ENCODE data around the gene LDB3. TPM values are rescaled to one million over a fixed set of nuclear protein-coding genes. Genes with fewer than 3 reads are reported as not detected.

The LDB3 gene
- total RNA-seq, 1 experiment from 2014 or later = 0.04 TPM

DNA sequence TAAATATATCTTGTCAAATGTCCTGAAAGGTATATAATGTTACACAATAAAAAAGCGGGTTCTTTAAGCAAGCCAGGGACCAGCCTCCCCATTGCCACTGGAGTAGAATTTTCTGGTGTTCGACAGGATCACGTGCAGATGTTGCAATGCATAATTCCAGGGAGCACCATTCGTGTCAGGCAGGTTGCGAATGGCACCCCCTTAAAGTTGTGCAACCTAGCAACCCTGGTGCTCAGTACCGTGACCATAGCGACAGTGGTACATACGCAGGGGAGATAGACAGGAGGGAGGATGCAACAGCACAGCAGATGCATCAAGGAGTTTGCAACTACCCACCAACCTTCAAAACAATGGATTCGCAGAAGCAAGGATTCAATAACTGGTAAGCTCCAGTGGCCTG, 81.5 kb downstream of the LDB3 start:
- ChIA-PET POLR2A (ENCODE audit: unreplicated experiment) (no interaction called here), CTCF (interaction anchor here (0.6 kb wide), 1 partner anchor 151 kb away, joined by 6 read pairs; no protein-coding TSS in a partner anchor)
- BruUV-seq (replicated peaks) = no TSS peak

DNA sequence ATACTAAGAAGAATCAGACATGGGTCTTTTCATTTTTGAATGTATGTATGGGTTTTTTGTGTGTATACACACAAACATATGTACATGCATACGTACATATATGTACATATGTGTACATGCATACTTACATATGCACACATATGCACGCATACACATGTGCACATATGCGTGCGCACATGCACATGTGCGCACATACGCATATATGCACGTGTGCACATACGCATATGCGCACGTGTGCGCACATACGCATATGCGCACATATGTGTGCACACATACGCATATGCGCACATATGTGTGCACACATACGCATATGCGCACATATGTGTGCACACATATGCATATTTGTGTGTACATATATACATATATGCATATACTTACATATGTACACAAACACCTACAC, 83.2 kb downstream of the LDB3 start:
- ChIA-PET POLR2A (ENCODE audit: unreplicated experiment) (no interaction called here), CTCF (no interaction called here)

More for the DNA sequence above, 81.5 kb downstream of the LDB3 start:
- no peaks in the 10 kb centered on the region for H3F3A ChIP-seq (ENCODE audit: low read length, unreplicated experiment)
- H3K79me2 ChIP-seq (ENCODE audit: low read length) = peaks cover 9% of the 10 kb centered on the region
- no peaks in the 10 kb centered on the region for H3K27me3 ChIP-seq (ENCODE audit: low read length)
- no peaks in the 10 kb centered on the region for H3K36me3 ChIP-seq (ENCODE audit: low read depth, low read length)
- no peak overlapping the region for H2AFZ ChIP-seq (ENCODE audit: low read length)
- no peaks in the 10 kb centered on the region for H3K9me3 ChIP-seq (ENCODE audit: low read length)
- peaks cover 3% of the 10 kb centered on the region; the same call in 1 of the 2 replicates for H3K4me1 ChIP-seq (ENCODE audit: insufficient read depth, low read length)
- no peak overlapping the region for H3K9ac ChIP-seq (ENCODE audit: low read length)
- H3K4me3 ChIP-seq (ENCODE audit: low read length) = no peak overlapping the region
- no peaks in the 10 kb centered on the region for H4K20me1 ChIP-seq (ENCODE audit: low read length)
- no peak for TF ChIP-seq EZH2phosphoT487 (IDR thresholded peaks at IDR 0.05; ENCODE audit: borderline replicate concordance, low read length)
- TF ChIP-seq, protein P1, sequence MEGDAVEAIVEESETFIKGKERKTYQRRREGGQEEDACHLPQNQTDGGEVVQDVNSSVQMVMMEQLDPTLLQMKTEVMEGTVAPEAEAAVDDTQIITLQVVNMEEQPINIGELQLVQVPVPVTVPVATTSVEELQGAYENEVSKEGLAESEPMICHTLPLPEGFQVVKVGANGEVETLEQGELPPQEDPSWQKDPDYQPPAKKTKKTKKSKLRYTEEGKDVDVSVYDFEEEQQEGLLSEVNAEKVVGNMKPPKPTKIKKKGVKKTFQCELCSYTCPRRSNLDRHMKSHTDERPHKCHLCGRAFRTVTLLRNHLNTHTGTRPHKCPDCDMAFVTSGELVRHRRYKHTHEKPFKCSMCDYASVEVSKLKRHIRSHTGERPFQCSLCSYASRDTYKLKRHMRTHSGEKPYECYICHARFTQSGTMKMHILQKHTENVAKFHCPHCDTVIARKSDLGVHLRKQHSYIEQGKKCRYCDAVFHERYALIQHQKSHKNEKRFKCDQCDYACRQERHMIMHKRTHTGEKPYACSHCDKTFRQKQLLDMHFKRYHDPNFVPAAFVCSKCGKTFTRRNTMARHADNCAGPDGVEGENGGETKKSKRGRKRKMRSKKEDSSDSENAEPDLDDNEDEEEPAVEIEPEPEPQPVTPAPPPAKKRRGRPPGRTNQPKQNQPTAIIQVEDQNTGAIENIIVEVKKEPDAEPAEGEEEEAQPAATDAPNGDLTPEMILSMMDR (conservative IDR thresholded peaks at IDR 0.05; ENCODE audit: low read depth, low read length) = no peak
- TF ChIP-seq EZH2 (IDR thresholded peaks at IDR 0.05; ENCODE audit: low read length, unreplicated experiment) = no peak
- H3K9me2 ChIP-seq (replicated peaks; ENCODE audit: low read length) = no peaks in the 10 kb centered on the region
- H3K4me2 ChIP-seq (ENCODE audit: low read length) = no peak overlapping the region
- DNase-seq (no peak), ATAC-seq (no peak)
- intact Hi-C loops (cut with micrococcal nuclease) = no loop called here
- no peak overlapping the region for H3K27ac ChIP-seq (ENCODE audit: low read length)

DNA sequence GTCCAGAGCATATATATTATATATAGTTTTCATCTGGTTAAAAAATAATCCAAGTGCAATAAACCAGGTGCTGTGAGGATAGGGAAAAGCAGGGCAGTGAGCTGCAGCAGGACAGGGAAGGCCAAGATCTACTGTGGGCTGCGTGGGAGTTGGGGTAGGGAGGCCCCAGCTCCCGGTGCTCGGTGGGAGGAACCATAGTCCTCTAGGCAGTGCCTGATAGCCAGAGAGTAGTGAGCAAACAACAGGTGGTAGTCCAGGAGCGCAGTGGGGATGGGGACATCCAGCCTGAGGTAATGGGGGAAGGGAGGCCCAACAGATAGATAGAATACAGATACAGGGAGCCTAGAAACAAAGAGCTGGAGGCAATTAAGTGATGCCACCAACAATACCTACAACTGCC, 84.0 kb downstream of the LDB3 start:
- DNase-seq (no peak), ATAC-seq (no peak)
- Histone ChIP-seq H2AFZ (ENCODE audit: low read length) (no peak overlapping the region), H3K79me2 (ENCODE audit: low read length) (peaks cover 22% of the 10 kb centered on the region), H3F3A (ENCODE audit: low read length, unreplicated experiment) (no peaks in the 10 kb centered on the region), H3K27ac (ENCODE audit: low read length) (no peak overlapping the region), H3K9ac (ENCODE audit: low read length) (no peak overlapping the region), H4K20me1 (ENCODE audit: low read length) (no peaks in the 10 kb centered on the region), H3K9me3 (ENCODE audit: low read length) (no peaks in the 10 kb centered on the region), H3K9me2 (replicated peaks; ENCODE audit: low read length) (no peaks in the 10 kb centered on the region), H3K4me1 (ENCODE audit: insufficient read depth, low read length) (peaks cover 3% of the 10 kb centered on the region; the same call in 1 of the 2 replicates), H3K36me3 (ENCODE audit: low read depth, low read length) (no peaks in the 10 kb centered on the region), H3K4me3 (ENCODE audit: low read length) (no peak overlapping the region), H3K4me2 (ENCODE audit: low read length) (no peak overlapping the region), H3K27me3 (ENCODE audit: low read length) (no peaks in the 10 kb centered on the region)
- intact Hi-C loops (cut with micrococcal nuclease) = no loop called here
- ChIA-PET CTCF (no interaction called here), POLR2A (ENCODE audit: unreplicated experiment) (no interaction called here)
- no TSS peak for BruUV-seq (replicated peaks)
- TF ChIP-seq EZH2phosphoT487 (IDR thresholded peaks at IDR 0.05; ENCODE audit: borderline replicate concordance, low read length) (no peak), EZH2 (IDR thresholded peaks at IDR 0.05; ENCODE audit: low read length, unreplicated experiment) (no peak)
- TF ChIP-seq, protein P1 (conservative IDR thresholded peaks at IDR 0.05; ENCODE audit: low read depth, low read length) = no peak

More for the DNA sequence above, 83.2 kb downstream of the LDB3 start:
- H3K27ac ChIP-seq (ENCODE audit: low read length) = no peak overlapping the region
- intact Hi-C loops (cut with micrococcal nuclease) = no loop called here
- no peaks in the 10 kb centered on the region for H3K27me3 ChIP-seq (ENCODE audit: low read length)
- peaks cover 3% of the 10 kb centered on the region; the same call in 1 of the 2 replicates for H3K4me1 ChIP-seq (ENCODE audit: insufficient read depth, low read length)
- H3K9ac ChIP-seq (ENCODE audit: low read length) = no peak overlapping the region
- H3K4me3 ChIP-seq (ENCODE audit: low read length) = no peak overlapping the region
- H4K20me1 ChIP-seq (ENCODE audit: low read length) = no peaks in the 10 kb centered on the region
- H2AFZ ChIP-seq (ENCODE audit: low read length) = no peak overlapping the region
- no peaks in the 10 kb centered on the region for H3K9me3 ChIP-seq (ENCODE audit: low read length)
- ATAC-seq (no peak), DNase-seq (no peak)
- H3K9me2 ChIP-seq (replicated peaks; ENCODE audit: low read length) = no peaks in the 10 kb centered on the region
- H3K36me3 ChIP-seq (ENCODE audit: low read depth, low read length) = no peaks in the 10 kb centered on the region
- H3K4me2 ChIP-seq (ENCODE audit: low read length) = no peak overlapping the region
- no TSS peak for BruUV-seq (replicated peaks)
- no peak for TF ChIP-seq EZH2 (IDR thresholded peaks at IDR 0.05; ENCODE audit: low read length, unreplicated experiment)
- no peak for TF ChIP-seq EZH2phosphoT487 (IDR thresholded peaks at IDR 0.05; ENCODE audit: borderline replicate concordance, low read length)
- TF ChIP-seq, protein P1 (conservative IDR thresholded peaks at IDR 0.05; ENCODE audit: low read depth, low read length) = no peak
- peaks cover 17% of the 10 kb centered on the region for H3K79me2 ChIP-seq (ENCODE audit: low read length)
- no peaks in the 10 kb centered on the region for H3F3A ChIP-seq (ENCODE audit: low read length, unreplicated experiment)
